MCF 10A (cell line): ENCODE results near the gene SRRM1. TPM values are rescaled to one million over a fixed set of nuclear protein-coding genes. Genes with fewer than 3 reads are reported as not detected.
A peak's percentile ranks its signal among the peaks of the same experiment; 100 is the strongest.

Experiments
- BruUV-seq: library from RNA; stranded (reverse); fragments of 400-500 nt; replicated peaks from 2 replicates; lab custom pipeline; 2021; lab: Mats Ljungman, UMichigan
- CTCF ChIA-PET: fragments of 300-600 bp; sonication (Branson Sonifier 250); formaldehyde crosslinking; extraction: SDS; loops from one replicate; lab custom pipeline; 2021; ENCODE audit warnings: antibody characterized with exemption, inconsistent platforms; lab: Yijun Ruan, JAX
- POLR2A ChIA-PET: fragments of 300-600, 350-650 bp; sonication (Branson Sonifier 250); formaldehyde crosslinking; extraction: SDS; loops from one replicate; lab custom pipeline; 2020; ENCODE audit warnings: antibody characterized with exemption, inconsistent platforms; lab: Yijun Ruan, JAX
- DNase-seq: peaks from one replicate; pipeline ENCODE4 v3.0.0-alpha.2; 2018; ENCODE audit not compliant: unreplicated experiment
- H3K27ac Mint-ChIP-seq: one replicate; pipeline ENCODE4 v1.8.0; 2022; ENCODE audit warnings: mild to moderate bottlenecking, low read depth, mixed read lengths; ENCODE audit not compliant: unreplicated experiment
- H3K27me3 Mint-ChIP-seq: one replicate; pipeline ENCODE4 v1.8.0; 2022; ENCODE audit warnings: mixed read lengths; ENCODE audit not compliant: insufficient read depth, unreplicated experiment
- H3K36me3 Mint-ChIP-seq: one replicate; pipeline ENCODE4 v1.8.0; 2022; ENCODE audit warnings: mild to moderate bottlenecking, moderate library complexity, mixed read lengths; ENCODE audit not compliant: insufficient read depth, unreplicated experiment
- H3K4me1 Mint-ChIP-seq: one replicate; pipeline ENCODE4 v1.8.0; 2022; ENCODE audit warnings: mixed read lengths; ENCODE audit not compliant: insufficient read depth, unreplicated experiment
- H3K4me3 Mint-ChIP-seq: one replicate; pipeline ENCODE4 v1.8.0; 2022; ENCODE audit warnings: mild to moderate bottlenecking, moderate library complexity, mixed read lengths; ENCODE audit not compliant: unreplicated experiment
- H3K9me3 Mint-ChIP-seq: one replicate; pipeline ENCODE4 v1.8.0; 2022; ENCODE audit warnings: mixed read lengths; ENCODE audit not compliant: unreplicated experiment
- CTCF ChIP-seq: fragments of 200-600 bp; IDR thresholded peaks from one replicate; pipeline ENCODE4 v1.8.0; 2022; ENCODE audit warnings: antibody characterized with exemption, mild to moderate bottlenecking; ENCODE audit not compliant: unreplicated experiment
- intact Hi-C: fragments of 100-400 bp; cut with micrococcal nuclease; formaldehyde crosslinking; loops from 2 replicates; pipeline ENCODE4 v1.14.1; 2022
- total RNA-seq: library from RNA; stranded (reverse); gene quantifications from 2 replicates; pipeline ENCODE4 v1.2.3, GENCODE V29; 2022

Gene SRRM1
- total RNA-seq, 1 experiment from 2014 or later, result 154 TPM

GRCh38 chr1:24636661-24637357 lies 6.3 kb upstream of the SRRM1 start:
- peaks cover 22% of the 10 kb centered on the region for H3K27me3 Mint-ChIP-seq
- no TSS peak for BruUV-seq
- no peak for DNase-seq
- ChIA-PET CTCF (interaction anchor here (0.6 to 9.7 kb wide), 17 partner anchors 15 to 875 kb away, joined by 3 to 88 read pairs (median 3); partner anchors contain the start of gene NIPAL3), POLR2A (interaction anchor here (1.0 to 1.3 kb wide), 2 partner anchors 219 to 222 kb away, joined by 3 to 5 read pairs; no protein-coding TSS in a partner anchor)
- H3K27ac Mint-ChIP-seq, result no peak overlapping the region
- no peaks in the 10 kb centered on the region for H3K36me3 Mint-ChIP-seq
- no peaks in the 10 kb centered on the region for H3K9me3 Mint-ChIP-seq
- H3K4me3 Mint-ChIP-seq, result no peak overlapping the region
- TF ChIP-seq CTCF, result no peak
- intact Hi-C loops, result loop anchor here (5.0 kb wide), 3 partner anchors 45 to 220 kb away; partner anchors contain the start of gene NIPAL3
- H3K4me1 Mint-ChIP-seq, result peaks cover 20% of the 10 kb centered on the region

GRCh38 chr1:24639094-24639493 lies 4.0 kb upstream of the SRRM1 start:
- Mint-ChIP-seq H3K27ac (no peak overlapping the region), H3K27me3 (peaks cover 22% of the 10 kb centered on the region), H3K4me1 (peaks cover 21% of the 10 kb centered on the region), H3K9me3 (no peaks in the 10 kb centered on the region), H3K4me3 (peak overlapping the region; percentile 13), H3K36me3 (no peaks in the 10 kb centered on the region)
- no TSS peak for BruUV-seq
- intact Hi-C loops, result loop anchor here (5.0 kb wide), 3 partner anchors 47 to 222 kb away; partner anchors contain the start of gene NIPAL3
- ChIA-PET CTCF (interaction anchor here (0.6 to 9.7 kb wide), 5 partner anchors 49 to 439 kb away, joined by 3 to 88 read pairs (median 6); no protein-coding TSS in a partner anchor), POLR2A (interaction anchor here (0.6 kb wide), 2 partner anchors 143 to 317 kb away, joined by 3 read pairs; no protein-coding TSS in a partner anchor)
- no peak for TF ChIP-seq CTCF
- no peak for DNase-seq

GRCh38 chr1:24639881-24640280 lies 3.2 kb upstream of the SRRM1 start:
- Mint-ChIP-seq H3K27me3 (peaks cover 22% of the 10 kb centered on the region), H3K36me3 (peaks cover 5% of the 10 kb centered on the region), H3K27ac (no peak overlapping the region), H3K4me1 (peaks cover 25% of the 10 kb centered on the region), H3K9me3 (no peaks in the 10 kb centered on the region), H3K4me3 (no peak overlapping the region)
- intact Hi-C loops, result loop anchor here (5.0 kb wide), 5 partner anchors 48 to 223 kb away; partner anchors contain the start of genes CLIC4 and NIPAL3
- ChIA-PET CTCF (interaction anchor here (0.6 to 1.2 kb wide), 4 partner anchors 48 to 249 kb away, joined by 3 to 4 read pairs (median 3); no protein-coding TSS in a partner anchor), POLR2A (interaction anchor here (0.6 kb wide), 1 partner anchor 317 kb away, joined by 3 read pairs; no protein-coding TSS in a partner anchor)
- no peak for TF ChIP-seq CTCF
- no peak for DNase-seq
- no TSS peak for BruUV-seq

GRCh38 chr1:24640288-24640687 lies 2.8 kb upstream of the SRRM1 start:
- Mint-ChIP-seq H3K4me1 (peaks cover 25% of the 10 kb centered on the region), H3K4me3 (peak overlapping the region; percentile 98), H3K27ac (no peak overlapping the region), H3K36me3 (peaks cover 10% of the 10 kb centered on the region), H3K27me3 (peaks cover 21% of the 10 kb centered on the region), H3K9me3 (no peaks in the 10 kb centered on the region)
- DNase-seq, result no peak
- intact Hi-C loops, result loop anchor here (5.0 kb wide), 2 partner anchors 107 to 192 kb away; partner anchors contain the start of gene CLIC4
- TF ChIP-seq CTCF, result no peak
- POLR2A ChIA-PET, result no interaction called here
- BruUV-seq, result no TSS peak
- CTCF ChIA-PET, result interaction anchor here (0.6 to 0.7 kb wide), 7 partner anchors 53 to 439 kb away, joined by 3 to 4 read pairs (median 3); no protein-coding TSS in a partner anchor
